Fibroblast of lung (primary cell): ENCODE data around the gene FMN1.

Experiments
- EZH2 ChIP-seq: IDR thresholded peaks from 2 replicates; pipeline ENCODE4 v1.5.1; 2012; ENCODE audit warnings: low read length, control low read depth, mild to moderate bottlenecking; ENCODE audit errors: missing control alignments
- TF ChIP-seq, protein P1 (sequence below), 2 donors: IDR thresholded peaks in 1 of 2; conservative IDR thresholded peaks in 1 of 2; 1 replicate in 1 of 2; 2 replicates in 1 of 2; pipeline ENCODE4 v1.5.1; 2011 to 2012; ENCODE audit warnings: low read length in 2 of 2, control low read depth in 1 of 2, inconsistent platforms in 1 of 2, low read depth in 1 of 2, mild to moderate bottlenecking in 1 of 2

DNA sequence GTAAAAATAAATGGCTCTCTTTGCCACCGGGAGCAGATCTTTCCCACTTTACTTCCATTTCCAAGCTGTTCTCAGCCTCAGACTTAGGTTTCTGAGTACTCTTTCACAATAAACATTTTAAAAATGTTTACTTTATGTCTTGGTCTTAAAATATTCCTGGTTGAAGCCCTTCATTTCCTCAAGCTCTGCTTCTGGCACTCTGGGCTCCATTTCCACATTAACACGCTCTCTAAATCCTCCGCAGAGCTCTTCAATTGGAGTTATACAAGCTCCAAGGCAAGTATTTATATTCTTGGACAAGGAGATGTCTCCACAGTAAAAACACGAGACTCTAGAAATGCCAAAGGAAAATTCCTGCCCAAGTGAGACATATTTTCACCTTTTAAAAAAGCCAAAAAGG lies 307.4 kb downstream of the FMN1 start:
- TF ChIP-seq, protein P1, sequence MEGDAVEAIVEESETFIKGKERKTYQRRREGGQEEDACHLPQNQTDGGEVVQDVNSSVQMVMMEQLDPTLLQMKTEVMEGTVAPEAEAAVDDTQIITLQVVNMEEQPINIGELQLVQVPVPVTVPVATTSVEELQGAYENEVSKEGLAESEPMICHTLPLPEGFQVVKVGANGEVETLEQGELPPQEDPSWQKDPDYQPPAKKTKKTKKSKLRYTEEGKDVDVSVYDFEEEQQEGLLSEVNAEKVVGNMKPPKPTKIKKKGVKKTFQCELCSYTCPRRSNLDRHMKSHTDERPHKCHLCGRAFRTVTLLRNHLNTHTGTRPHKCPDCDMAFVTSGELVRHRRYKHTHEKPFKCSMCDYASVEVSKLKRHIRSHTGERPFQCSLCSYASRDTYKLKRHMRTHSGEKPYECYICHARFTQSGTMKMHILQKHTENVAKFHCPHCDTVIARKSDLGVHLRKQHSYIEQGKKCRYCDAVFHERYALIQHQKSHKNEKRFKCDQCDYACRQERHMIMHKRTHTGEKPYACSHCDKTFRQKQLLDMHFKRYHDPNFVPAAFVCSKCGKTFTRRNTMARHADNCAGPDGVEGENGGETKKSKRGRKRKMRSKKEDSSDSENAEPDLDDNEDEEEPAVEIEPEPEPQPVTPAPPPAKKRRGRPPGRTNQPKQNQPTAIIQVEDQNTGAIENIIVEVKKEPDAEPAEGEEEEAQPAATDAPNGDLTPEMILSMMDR (conservative IDR thresholded peaks at IDR 0.05 in 1 of 2, IDR thresholded peaks at IDR 0.05 in 1 of 2; ENCODE audit: low read depth in 1 of 2, low read length in 2 of 2): peak in 1 of 2 donors; percentile 3
- no peak for TF ChIP-seq EZH2
